HG03108 (cell line): ENCODE results near the gene NFKB1.

Experiments
- ATAC-seq: cut with Tn5 transposase; IDR thresholded peaks from one replicate; pipeline ENCODE4 v1.9.1; 2021; ENCODE audit warnings: moderate library complexity; ENCODE audit not compliant: unreplicated experiment

Gene NFKB1

DNA sequence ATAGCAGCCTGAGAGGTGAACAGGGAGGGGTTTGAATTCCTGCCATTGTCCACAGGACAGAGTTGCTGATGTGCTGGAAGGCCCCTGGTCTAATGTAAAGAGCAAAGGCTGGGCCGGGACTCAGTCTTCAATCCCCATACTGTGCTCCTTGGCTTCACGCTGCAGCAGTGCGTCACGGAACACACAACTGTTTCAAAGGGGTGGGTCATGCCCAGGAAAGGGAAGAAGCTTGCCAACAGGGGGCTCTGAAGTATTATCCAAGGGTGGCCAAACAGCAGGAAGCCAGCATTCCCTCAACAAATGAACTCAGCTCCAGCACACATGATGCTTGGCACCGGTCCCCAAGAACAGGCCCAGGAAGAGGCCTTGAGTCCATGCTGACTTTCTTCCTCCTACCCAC is 122.5 kb downstream of the NFKB1 start:
- ATAC-seq = no peak

DNA sequence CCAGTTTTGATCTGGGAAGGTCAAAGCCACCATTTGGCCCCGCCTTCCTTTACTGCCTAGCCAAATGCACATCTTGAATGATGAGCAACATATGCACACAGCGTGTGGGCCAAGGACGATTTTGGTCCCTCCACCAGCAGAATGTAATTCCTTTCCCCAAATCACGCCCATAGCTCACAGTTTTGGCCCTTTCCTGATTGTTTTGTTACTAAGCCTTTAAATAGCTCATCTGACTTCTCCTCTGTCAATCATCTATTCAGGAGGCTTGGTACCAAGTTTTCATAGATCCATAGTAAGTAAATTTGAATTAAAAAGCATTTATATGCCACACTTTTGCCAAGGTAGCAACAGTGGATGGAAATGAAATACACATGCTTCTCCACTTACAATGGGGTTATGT is 123.3 kb downstream of the NFKB1 start:
- ATAC-seq = no peak

DNA sequence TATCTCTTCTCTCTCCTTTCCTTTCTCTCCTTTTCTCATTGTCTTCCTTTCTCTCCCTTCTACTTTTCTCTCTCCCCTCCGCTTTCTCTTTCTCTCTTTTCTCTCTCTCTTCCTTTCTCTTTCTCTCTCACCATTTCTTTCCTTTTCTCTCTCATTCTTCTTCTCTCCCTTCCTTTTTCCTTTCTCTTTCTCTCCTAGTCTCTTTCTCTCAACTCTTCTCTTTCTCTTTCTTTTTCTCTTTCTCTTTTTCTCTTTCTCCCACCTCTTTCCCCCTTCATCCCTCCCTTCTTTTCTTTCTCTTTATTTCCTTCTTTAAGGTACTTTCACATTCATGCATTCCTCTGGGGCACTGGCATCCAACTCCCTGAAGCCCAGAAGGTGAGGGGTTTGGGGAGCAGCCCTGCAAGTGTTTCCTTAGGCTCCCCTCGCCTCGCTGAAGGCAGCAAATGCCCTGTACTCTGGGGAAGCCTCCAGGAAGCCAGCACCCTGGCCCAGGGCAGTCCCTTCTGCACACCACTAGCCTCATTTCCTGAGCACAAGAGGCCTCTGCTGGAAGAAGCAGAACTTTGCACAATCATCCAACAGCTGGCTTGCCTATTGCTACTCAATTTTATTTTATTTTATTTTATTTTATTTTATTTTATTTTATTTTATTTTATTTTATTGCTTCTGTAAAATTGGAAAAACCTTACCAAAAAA is 124.2 kb downstream of the NFKB1 start:
- peak; percentile 90 for ATAC-seq

DNA sequence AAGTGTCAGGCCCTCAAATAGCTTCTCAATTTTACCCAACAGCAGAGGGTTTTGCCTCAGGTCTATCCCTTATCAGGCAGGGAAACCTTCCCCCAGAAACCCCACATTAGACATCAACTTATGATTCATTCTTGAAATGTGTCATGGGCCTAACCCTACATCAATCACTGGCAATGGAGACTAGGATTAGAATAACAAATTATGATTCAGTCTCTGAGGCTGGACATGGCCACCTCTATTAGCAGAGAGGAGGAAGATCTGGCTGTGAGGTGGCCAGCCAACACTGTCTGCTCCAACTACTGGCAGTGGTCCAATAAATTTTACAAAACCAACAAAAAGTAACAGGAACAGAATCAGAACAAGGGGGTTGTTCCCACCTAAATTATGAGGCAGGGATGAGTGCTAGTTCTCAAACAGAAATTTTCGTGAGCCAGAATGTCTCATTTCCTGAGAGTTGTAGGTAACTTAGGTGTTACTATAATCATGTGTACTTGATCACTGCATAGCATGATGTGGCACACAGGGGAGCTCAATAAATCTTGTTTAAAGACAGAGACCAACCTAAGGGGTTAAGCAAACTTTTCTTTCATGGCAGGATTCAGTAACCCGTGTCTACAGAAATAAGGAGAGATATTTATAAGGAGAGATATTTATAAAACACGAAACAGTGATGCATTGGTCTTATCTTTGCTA is 126.8 kb downstream of the NFKB1 start:
- ATAC-seq = no peak

DNA sequence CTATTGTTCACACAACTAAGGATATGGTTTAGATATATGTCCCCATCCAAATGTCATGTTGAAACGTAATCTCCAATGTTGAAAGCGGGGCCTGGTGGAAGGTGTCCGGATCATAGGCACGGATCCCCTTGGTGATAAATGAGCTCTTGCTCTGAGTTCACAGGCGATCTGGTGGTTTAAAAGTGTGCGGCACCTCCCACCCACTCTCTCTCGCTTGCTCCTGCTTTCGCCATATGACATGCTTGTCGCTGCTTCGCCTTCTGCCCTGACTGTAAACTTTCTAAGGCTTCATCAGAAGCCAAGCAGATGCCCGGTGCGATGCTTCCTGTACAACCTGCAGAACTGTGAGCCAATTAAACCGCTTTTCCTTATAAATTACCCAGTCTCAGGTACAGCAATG is 128.5 kb downstream of the NFKB1 start:
- ATAC-seq = no peak

DNA sequence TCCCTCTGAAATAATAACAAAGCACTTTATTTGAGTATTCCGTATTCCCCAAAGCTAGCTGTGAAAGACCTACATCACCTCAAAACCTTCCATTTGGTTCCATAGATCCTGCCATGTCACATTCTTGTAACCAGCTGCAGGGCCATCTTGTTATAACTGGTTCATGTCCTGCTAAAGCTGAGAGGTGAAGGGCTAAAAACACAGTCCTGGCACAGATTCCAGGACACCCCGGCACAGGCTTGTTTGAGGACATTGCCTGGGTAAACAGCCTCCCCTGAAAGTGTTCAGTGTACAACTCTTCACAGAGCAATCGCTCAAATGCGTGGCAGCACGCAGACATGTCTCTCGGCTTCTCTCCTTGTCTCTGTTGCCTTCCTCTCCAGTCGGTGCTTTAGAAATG is 130.5 kb downstream of the NFKB1 start:
- no peak for ATAC-seq

DNA sequence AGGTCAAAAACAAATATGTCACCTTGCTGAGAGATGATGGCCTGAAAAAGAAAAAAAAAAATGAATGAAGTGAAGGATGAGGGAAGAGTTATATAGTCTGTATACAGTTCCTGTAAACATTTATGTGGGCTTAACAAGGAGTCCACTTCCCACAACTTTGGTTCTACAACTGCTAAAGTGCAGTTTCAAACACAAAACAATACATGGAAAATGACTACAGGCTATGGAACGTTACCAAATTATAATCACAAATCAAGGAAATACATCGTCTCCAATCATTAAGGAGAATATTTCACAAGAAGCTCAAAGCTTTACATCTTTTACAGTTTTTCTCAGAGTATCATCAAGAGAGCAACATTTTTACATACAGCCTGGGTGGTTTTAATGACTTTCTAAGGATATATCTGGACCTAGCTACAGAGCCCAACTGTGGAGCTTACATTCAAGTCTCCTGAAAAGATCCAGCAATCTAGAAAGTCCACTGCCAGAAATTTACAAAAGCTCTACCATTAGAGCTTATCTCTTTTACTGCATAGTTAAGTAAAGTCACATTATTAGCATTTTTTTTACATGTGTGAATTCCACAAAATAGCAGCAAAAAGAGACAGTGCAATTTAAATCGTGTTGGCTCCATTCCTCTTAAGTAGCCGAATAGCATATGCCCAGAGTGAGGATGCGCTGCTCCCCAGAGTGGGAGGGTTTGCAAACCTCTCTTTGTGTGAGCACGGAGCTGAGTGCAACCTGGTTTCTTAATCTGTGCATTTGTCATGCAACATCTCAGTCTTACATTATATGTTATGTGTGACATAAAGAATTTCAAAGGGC is 131.3 kb downstream of the NFKB1 start:
- no peak for ATAC-seq

DNA sequence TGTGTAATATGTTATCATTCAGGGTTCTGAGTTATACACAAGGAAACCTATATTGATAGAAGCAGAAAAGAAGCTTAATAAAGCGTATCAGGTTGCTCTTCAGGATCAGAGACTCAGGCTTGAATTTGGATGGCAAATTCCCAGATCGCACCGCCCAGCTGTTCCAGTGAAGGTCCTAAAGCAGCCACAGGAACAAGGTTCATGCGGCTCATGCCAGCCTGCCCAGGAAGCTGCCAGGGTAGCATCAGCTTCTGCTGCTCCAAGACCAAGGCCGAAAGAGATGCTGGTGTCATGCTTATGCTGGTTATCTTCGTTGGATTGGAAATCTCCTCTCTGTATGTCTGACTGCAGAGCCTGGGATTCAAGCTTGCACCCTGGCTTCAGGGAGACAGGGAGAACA is 131.9 kb downstream of the NFKB1 start:
- no peak for ATAC-seq

DNA sequence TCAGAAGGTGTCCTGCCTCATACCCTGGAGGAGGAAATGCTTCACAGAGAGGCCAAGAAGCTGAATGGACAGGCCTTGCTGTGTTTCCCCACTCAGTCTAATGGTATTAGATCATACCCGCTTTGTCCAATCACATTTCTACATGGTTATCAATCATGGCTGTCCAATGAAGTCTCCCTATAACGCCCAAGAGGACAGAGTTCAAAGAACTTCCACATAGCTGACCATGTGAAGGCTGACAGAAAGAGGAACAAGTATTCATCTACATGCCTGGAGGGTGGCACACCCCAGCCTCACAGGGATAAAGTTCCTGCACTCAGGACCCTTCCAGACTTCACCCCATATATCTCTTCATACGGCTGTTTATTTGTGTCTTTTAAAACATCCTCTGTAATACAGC is 136.2 kb downstream of the NFKB1 start:
- no peak for ATAC-seq

DNA sequence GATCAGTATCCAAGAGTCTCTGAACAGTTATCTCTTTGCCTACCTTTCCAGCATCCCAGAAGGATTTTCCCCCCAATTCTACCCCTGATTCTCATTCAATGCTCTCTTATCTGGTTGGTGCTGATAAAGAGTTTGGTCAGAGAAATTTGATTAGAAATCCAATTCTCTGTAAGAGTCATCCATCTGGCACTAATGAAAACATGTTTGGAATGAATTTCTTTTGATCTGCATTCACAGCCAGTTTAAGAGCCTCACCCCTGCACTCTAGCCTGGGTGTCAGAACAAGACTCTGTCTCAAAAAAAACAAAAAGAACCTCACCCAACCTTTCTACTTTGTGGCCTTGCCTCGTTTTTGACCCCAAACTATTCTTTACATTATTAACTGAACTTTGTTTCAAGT is 137.5 kb downstream of the NFKB1 start:
- ATAC-seq = no peak

DNA sequence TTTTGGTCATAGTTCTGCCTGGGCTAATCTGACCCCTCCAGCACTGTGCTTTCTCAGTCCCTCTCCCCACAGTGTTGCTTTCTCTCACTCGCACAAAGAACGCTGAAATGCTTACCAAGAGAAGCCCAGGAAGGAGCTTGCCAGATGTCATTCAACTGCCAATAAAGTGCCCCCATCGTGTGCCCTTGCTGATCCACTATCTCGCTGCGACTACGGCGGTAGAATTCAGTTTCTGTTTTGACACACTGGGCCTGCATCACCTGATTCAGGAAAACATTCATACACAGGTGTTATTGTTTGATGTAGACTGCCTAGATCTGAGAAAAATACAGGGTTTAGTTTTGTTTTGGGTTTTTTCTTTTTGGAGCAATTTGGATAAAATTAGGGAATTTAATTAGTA is 138.4 kb downstream of the NFKB1 start:
- ATAC-seq = no peak

DNA sequence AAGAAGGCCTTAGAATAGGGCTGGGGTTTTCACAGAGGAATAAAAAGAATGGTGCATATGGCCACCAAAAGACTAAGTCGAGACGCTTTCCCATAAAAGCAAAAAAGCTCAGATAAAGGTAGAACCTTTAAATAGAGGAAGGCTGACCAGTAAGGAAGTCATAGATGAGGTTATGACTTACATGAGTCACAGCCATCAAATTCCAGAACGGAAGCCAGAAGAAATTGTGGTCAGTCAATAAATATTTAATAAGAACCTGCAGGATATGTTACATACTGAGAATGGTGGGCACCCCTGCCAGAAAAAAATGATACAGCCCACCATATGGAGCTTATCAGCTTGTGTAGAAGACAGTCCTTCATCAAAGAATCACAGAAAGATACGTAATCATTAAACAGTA is 139.5 kb downstream of the NFKB1 start:
- ATAC-seq = no peak

DNA sequence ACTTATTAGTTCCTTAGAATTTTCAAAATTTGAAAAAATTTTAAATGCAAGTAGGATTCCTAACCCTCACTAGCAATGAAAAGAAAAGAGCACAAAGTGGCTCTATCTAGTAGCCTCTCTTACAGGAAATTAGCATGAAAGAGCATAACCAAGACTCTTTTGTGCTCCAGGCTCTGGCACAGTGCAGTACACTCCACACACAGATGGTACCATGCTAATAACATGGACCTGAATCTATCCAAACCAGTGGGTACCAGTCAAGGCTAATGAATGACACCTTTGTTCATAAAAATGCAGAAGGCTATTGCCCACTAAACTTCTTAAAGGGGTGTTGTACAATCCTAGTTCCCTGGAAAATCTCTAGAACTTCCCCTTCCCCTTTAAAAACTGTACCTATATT is 140.6 kb downstream of the NFKB1 start:
- no peak for ATAC-seq

DNA sequence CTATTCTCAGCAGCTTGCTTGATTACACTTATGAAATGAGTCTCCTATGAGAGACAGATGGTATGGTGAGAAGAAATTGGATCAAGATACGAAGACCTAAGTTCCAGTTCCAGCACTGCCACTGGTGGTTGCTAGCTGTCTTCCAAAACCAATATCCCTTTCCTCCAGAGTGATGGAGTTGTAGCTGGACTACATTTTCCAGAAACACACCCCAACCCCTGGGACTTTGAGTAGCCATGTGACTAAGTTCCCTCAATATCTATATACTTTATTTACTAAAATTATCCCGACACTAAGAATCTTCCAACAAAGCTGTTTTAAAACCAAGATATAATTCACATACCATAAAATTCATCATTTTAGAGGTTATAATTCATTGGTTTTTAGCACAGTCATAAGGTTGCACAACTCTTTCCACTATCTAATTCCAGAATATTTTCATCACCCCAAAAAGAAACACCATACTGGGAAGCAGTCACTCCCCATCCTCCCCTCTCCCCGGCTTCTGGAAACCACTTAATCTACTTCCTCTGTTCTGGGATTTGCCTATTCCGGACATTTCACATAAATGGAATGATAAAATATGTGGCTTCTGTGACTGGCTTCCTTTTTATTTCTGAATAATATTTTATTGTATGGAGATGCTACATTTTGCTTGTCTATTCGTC is 141.6 kb downstream of the NFKB1 start:
- ATAC-seq = no peak

DNA sequence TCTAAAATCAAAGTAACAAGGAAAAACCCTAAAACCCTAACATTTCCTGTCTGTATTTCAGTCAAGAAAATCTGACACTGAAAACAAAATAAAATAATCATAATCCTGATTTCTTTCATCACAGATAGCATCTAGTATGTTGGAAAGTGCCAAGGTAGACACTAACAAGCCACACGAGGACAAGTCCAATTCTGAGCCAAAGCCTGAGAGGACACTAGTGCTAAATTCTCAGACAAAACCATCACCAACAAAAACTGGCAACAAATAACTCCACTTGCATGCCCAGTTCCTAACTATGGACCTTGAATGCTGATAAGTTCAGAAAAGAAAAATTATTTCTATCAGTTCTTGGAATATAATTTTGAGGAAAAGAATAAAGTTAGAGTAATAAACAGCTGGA is 146.0 kb downstream of the NFKB1 start:
- no peak for ATAC-seq

DNA sequence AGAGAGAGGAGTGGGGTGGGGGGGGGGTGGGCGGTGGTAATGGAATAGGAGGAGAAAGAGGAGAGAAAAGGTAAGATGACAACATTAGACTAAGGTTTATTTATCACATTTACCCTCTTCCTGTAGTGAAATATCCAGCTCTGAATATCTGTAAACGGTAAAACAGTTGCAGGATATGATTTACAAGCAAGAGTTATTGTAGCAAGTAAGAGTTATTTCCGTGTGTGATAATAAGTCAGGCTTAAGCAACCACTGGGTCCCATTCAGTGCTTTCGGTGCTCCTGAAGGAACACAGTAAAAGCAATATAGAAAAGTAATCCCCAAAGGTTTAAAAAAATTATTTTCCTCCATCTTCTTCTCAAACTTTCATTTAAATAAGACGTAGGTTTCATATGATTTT is 156.0 kb downstream of the NFKB1 start:
- no peak for ATAC-seq

DNA sequence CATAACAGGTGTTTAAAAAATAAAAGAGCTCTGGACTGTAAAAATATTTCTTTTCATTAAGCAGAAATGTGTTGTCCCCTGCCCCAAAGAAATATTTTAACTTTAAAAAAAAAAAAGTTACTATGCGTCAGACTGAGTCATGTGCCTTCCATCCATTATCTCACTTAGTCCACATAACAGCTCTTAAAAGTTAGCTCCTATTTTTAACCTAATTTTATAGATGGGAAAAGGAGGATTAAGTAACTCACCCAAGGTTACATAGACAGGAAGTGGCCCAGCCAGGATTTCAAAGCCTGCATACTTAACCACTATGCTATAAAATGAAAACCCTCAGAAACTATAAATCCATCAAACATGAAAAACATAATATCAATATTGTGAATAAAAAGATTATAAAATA is 161.9 kb downstream of the NFKB1 start:
- no peak for ATAC-seq

DNA sequence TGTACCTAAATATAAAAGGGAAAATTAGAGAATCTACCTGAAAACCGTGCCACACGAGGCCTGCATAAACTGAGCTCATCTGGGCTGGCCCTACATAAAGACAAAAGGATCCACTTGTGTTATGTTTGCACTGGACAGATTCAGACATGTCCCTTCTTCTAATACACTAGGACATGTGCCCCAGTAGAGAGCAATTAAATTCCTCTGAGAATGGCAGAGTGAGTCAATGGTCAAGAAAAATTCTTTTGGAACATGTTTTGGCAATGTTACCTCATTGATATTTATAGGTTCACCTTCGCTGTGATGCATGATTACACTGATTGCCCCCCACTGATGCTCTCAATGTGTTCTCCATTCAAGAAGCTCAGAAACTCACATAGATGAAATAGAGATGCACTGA is 164.4 kb downstream of the NFKB1 start:
- ATAC-seq = no peak
